BE2C (cell line): ENCODE data around the gene F11R.
"Not testable (repeated sequence)": the region's sequence is repeated elsewhere in the genome, so short reads cannot be mapped to it uniquely, and the experiment has no call there.

Experiments
- DNase-seq: peaks from one replicate; pipeline ENCODE4 v3.0.0-alpha.2; 2020
- H3K27me3 ChIP-seq: fragments of 250-450 bp; sonication (Bioruptor Pico); 2 replicates; pipeline ENCODE4 v1.5.1; 2020; ENCODE audit warnings: mild to moderate bottlenecking
- H3K36me3 ChIP-seq: fragments of 250-450 bp; sonication (Bioruptor Pico); 2 replicates; pipeline ENCODE4 v1.5.1; 2020; ENCODE audit warnings: mild to moderate bottlenecking
- H3K4me1 ChIP-seq: fragments of 250-450 bp; sonication (Bioruptor Pico); 2 replicates; pipeline ENCODE4 v1.5.1; 2020
- H3K4me3 ChIP-seq: 2 replicates; pipeline ENCODE4 v1.5.1; 2011; ENCODE audit warnings: low read depth, low read length
- H3K9me3 ChIP-seq: fragments of 250-450 bp; sonication (Bioruptor Pico); 2 replicates; pipeline ENCODE4 v1.5.1; 2020
- TF ChIP-seq, protein P1 (sequence below): IDR thresholded peaks from 2 replicates; pipeline ENCODE4 v1.5.1; 2012; ENCODE audit warnings: mild to moderate bottlenecking, low read depth, low read length

Gene F11R

GRCh38 chr1:160993544-160994193, 27.3 kb downstream of the F11R start:
- no peak overlapping the region for H3K4me3 ChIP-seq
- H3K9me3 ChIP-seq: no peaks in the 10 kb centered on the region
- H3K4me1 ChIP-seq: no peaks in the 10 kb centered on the region
- TF ChIP-seq, protein P1, sequence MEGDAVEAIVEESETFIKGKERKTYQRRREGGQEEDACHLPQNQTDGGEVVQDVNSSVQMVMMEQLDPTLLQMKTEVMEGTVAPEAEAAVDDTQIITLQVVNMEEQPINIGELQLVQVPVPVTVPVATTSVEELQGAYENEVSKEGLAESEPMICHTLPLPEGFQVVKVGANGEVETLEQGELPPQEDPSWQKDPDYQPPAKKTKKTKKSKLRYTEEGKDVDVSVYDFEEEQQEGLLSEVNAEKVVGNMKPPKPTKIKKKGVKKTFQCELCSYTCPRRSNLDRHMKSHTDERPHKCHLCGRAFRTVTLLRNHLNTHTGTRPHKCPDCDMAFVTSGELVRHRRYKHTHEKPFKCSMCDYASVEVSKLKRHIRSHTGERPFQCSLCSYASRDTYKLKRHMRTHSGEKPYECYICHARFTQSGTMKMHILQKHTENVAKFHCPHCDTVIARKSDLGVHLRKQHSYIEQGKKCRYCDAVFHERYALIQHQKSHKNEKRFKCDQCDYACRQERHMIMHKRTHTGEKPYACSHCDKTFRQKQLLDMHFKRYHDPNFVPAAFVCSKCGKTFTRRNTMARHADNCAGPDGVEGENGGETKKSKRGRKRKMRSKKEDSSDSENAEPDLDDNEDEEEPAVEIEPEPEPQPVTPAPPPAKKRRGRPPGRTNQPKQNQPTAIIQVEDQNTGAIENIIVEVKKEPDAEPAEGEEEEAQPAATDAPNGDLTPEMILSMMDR: peak; percentile 43
- H3K36me3 ChIP-seq: no peaks in the 10 kb centered on the region
- peaks cover 6% of the 10 kb centered on the region; the same call in 1 of the 2 replicates for H3K27me3 ChIP-seq
- DNase-seq: no peak

- not testable (repeated sequence) for H3K27me3 ChIP-seq, H3K9me3 ChIP-seq, H3K4me1 ChIP-seq, DNase-seq, H3K36me3 ChIP-seq, H3K4me3 ChIP-seq
Measured at GRCh38 chr1:160992036-160992435, 28.9 kb downstream of the F11R start.

GRCh38 chr1:160987359-160988050, 33.4 kb downstream of the F11R start:
- TF ChIP-seq, protein P1: no peak
- no peaks in the 10 kb centered on the region for H3K36me3 ChIP-seq
- H3K9me3 ChIP-seq: no peaks in the 10 kb centered on the region
- H3K4me3 ChIP-seq: no peak overlapping the region
- H3K4me1 ChIP-seq: no peaks in the 10 kb centered on the region
- DNase-seq: no peak
- peaks cover 13% of the 10 kb centered on the region for H3K27me3 ChIP-seq

DNA sequence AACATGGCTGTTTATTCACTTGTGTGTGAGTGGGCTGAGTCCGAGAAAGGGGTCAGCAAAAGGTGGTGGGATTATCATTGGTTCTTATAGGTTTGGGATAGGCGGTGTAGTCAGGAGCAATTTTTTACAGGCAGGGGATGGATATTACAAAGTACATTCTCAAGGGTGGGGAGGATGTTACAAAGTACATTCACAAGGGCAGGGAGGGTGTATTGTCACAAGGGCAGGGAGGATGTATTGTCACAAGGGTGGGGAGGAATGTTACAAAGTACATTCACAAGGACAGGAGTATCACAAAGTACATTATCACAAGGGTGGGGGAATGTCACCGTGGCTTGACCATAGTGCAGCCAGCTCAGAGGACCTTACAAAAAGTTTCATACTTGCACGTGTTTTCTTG, 35.2 kb downstream of the F11R start:
- TF ChIP-seq, protein P1: no peak
- DNase-seq: no peak
- Histone ChIP-seq H3K9me3 (no peaks in the 10 kb centered on the region), H3K4me1 (no peaks in the 10 kb centered on the region), H3K36me3 (no peaks in the 10 kb centered on the region), H3K27me3 (peaks cover 29% of the 10 kb centered on the region), H3K4me3 (no peak overlapping the region)

GRCh38 chr1:160981584-160982411, 39.2 kb downstream of the F11R start:
- H3K4me1 ChIP-seq: no peaks in the 10 kb centered on the region
- no peaks in the 10 kb centered on the region for H3K9me3 ChIP-seq
- H3K27me3 ChIP-seq: peaks cover 54% of the 10 kb centered on the region
- no peak for DNase-seq
- H3K4me3 ChIP-seq: no peak overlapping the region
- TF ChIP-seq, protein P1: no peak
- H3K36me3 ChIP-seq: no peaks in the 10 kb centered on the region

DNA sequence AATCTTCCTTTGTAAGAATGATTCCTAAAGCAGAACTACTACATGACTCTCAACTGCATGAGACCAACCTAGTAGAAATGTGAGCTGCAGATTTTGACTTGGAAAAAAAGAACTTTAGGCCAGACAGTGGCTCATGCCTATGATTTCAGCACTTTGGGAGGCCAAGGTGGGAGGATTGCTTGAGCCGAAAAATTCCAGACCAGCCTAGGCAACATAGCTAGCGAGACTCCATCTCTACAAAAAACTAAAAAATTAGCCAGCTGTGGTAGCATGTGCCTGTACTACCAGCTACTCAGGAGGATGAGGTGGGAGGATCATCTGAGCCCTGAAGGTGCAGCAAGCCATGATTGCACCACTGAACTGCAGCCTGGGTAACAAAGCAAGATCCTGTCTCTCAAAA, 41.7 kb downstream of the F11R start:
- TF ChIP-seq, protein P1: no peak
- peaks cover 66% of the 10 kb centered on the region for H3K27me3 ChIP-seq
- H3K4me3 ChIP-seq: no peak overlapping the region
- H3K9me3 ChIP-seq: no peaks in the 10 kb centered on the region
- no peak for DNase-seq
- no peaks in the 10 kb centered on the region for H3K4me1 ChIP-seq
- H3K36me3 ChIP-seq: no peaks in the 10 kb centered on the region
